ENCODE results near the gene CPNE8.

DNA sequence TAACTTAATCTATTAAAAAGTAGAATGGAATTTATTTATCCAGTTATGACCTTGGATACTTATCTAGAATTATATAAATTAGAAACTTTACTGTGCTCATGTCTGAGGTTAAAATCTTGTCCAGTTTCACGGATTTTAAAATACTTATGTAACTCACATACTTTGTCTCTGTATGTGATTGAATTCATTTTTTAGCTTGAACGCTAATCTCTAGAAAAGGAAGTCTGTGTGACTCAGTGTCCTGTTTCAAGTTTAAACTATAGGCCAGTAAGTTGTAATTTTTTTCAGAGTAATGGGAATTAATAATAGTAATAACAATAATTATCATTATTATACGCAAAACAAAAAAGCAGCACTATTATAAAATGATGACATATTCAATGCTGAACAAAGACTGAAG is 168.6 kb downstream of the CPNE8 start:
- TF ChIP-seq, protein P1, sequence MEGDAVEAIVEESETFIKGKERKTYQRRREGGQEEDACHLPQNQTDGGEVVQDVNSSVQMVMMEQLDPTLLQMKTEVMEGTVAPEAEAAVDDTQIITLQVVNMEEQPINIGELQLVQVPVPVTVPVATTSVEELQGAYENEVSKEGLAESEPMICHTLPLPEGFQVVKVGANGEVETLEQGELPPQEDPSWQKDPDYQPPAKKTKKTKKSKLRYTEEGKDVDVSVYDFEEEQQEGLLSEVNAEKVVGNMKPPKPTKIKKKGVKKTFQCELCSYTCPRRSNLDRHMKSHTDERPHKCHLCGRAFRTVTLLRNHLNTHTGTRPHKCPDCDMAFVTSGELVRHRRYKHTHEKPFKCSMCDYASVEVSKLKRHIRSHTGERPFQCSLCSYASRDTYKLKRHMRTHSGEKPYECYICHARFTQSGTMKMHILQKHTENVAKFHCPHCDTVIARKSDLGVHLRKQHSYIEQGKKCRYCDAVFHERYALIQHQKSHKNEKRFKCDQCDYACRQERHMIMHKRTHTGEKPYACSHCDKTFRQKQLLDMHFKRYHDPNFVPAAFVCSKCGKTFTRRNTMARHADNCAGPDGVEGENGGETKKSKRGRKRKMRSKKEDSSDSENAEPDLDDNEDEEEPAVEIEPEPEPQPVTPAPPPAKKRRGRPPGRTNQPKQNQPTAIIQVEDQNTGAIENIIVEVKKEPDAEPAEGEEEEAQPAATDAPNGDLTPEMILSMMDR (IDR thresholded peaks at IDR 0.05) = no peak
- TF ChIP-seq POLR2AphosphoS5 (IDR thresholded peaks at IDR 0.05) (no peak), POLR2A (IDR thresholded peaks at IDR 0.05) (no peak)

All from sigmoid colon (tissue), 4 donors.